GM20000 (cell line): ENCODE results near the gene TMEFF2.

Source experiments
- DNase-seq: peaks from one replicate; pipeline ENCODE4 v3.0.0; 2012; ENCODE audit warnings: low spot score
- CTCF ChIP-seq: IDR thresholded peaks from 2 replicates; pipeline ENCODE4 v1.5.1; 2012; ENCODE audit warnings: mild to moderate bottlenecking, control low read depth; ENCODE audit errors: extremely low read depth, missing control alignments

TMEFF2 gene

DNA sequence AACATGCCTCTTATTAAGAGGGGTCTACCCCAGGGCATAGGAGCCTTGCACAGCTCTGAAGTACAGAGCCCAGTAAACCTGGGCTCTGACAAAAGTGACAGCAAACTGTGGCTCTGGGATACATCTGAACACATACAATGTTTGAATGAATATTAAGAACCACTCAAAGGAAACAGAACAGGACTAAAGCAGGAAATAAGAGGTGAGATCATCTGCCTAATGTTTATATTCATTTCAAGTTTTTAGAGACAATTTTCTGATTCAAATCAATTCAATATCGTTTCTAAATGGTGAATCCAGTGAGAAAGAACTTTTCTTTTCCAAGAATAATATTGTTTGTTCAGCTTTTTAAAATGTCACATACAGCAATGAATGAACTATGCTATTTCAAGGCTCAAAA, 211.1 kb downstream of the TMEFF2 start:
- no peak for TF ChIP-seq CTCF
- no peak for DNase-seq

- TF ChIP-seq CTCF, result no peak
- no peak for DNase-seq
Observed at GRCh38 chr2:191983186-191983585, 211.5 kb downstream of the TMEFF2 start.

- no peak for DNase-seq
- no peak for TF ChIP-seq CTCF
Observed at GRCh38 chr2:191981706-191982105, 213.0 kb downstream of the TMEFF2 start.

DNA sequence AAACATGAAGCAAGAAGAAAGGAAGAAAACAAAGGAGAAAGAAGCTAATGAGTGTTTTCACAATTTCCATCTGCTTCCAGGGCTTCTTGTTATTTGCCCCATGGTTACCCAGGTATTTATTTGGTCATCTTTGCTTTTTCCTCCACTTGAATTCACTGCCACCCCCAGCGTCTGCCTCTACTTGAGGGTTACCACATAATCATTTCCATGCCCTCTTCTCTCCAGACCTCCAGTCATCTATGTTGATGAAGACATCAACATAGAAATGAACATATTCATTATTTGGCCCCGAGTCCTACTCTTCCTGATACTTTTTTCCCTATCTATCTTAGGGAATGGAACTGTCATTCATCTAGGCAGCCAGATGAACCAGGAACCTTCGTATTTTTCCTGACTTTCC, 214.2 kb downstream of the TMEFF2 start:
- DNase-seq, result no peak
- TF ChIP-seq CTCF, result no peak

GRCh38 chr2:191979221-191979730, 215.5 kb downstream of the TMEFF2 start:
- DNase-seq, result no peak
- no peak for TF ChIP-seq CTCF

- DNase-seq, result no peak
- no peak for TF ChIP-seq CTCF
Observed at GRCh38 chr2:191977754-191978153, 217.0 kb downstream of the TMEFF2 start.

- no peak for TF ChIP-seq CTCF
- no peak for DNase-seq
Observed at GRCh38 chr2:191976436-191976835, 218.3 kb downstream of the TMEFF2 start.

- TF ChIP-seq CTCF, result no peak
- DNase-seq, result no peak
Observed at GRCh38 chr2:191974676-191975075, 220.1 kb downstream of the TMEFF2 start.
